ENCODE data around the gene TSC2. TPM values are rescaled to one million over a fixed set of nuclear protein-coding genes. Genes with fewer than 3 reads are reported as not detected.

The TSC2 gene
- total RNA-seq, 4 donors from 2014 or later = 103 to 193 (median 143) TPM

- TF ChIP-seq POLR2AphosphoS5 (IDR thresholded peaks at IDR 0.05) (no peak), EP300 (IDR thresholded peaks at IDR 0.05) (no peak), POLR2A (IDR thresholded peaks at IDR 0.05) (no peak), CTCF (IDR thresholded peaks at IDR 0.05) (no peak)
- Histone ChIP-seq H3K9me3 (no peaks in the 10 kb centered on the region), H3K27me3 (no peaks in the 10 kb centered on the region), H3K4me3 (no peak overlapping the region), H3K36me3 (peaks cover 84% of the 10 kb centered on the region), H3K4me1 (no peaks in the 10 kb centered on the region), H3K27ac (no peak overlapping the region)
- 80% methylated on average over 5 of the region's 18 CpGs for WGBS
- DNase-seq (ENCODE audit: low spot score in 2 of 2) = no peak
These were observed 13.2 kb downstream of the TSC2 start for GRCh38 chr16:2061023-2061422.

- no peaks in the 10 kb centered on the region for H3K4me1 ChIP-seq
- no peak overlapping the region for H3K4me3 ChIP-seq
- 92% methylated on average over 2 of the region's 13 CpGs for WGBS
- H3K27me3 ChIP-seq = no peaks in the 10 kb centered on the region
- DNase-seq (ENCODE audit: low spot score in 2 of 2) = no peak
- TF ChIP-seq POLR2AphosphoS5 (IDR thresholded peaks at IDR 0.05) = no peak
- no peak overlapping the region for H3K27ac ChIP-seq
- H3K36me3 ChIP-seq = peaks cover 83% of the 10 kb centered on the region
- H3K9me3 ChIP-seq = no peaks in the 10 kb centered on the region
These were observed 13.7 kb downstream of the TSC2 start for GRCh38 chr16:2061526-2061925.

GRCh38 chr16:2062801-2063200, 15.0 kb downstream of the TSC2 start:
- Histone ChIP-seq H3K27ac (no peak overlapping the region), H3K36me3 (peaks cover 77% of the 10 kb centered on the region), H3K4me1 (no peaks in the 10 kb centered on the region), H3K27me3 (no peaks in the 10 kb centered on the region), H3K9me3 (no peaks in the 10 kb centered on the region), H3K4me3 (no peak overlapping the region)
- WGBS = 90% methylated on average over 4 of the region's 28 CpGs
- DNase-seq (ENCODE audit: low spot score in 2 of 2) = no peak
- TF ChIP-seq POLR2AphosphoS5 (IDR thresholded peaks at IDR 0.05) (no peak), CTCF (IDR thresholded peaks at IDR 0.05) (no peak), EP300 (IDR thresholded peaks at IDR 0.05) (no peak), POLR2A (IDR thresholded peaks at IDR 0.05) (no peak)

GRCh38 chr16:2063861-2064260, 16.1 kb downstream of the TSC2 start:
- TF ChIP-seq CTCF (IDR thresholded peaks at IDR 0.05) = no peak
- TF ChIP-seq POLR2A (IDR thresholded peaks at IDR 0.05) = no peak
- TF ChIP-seq EP300 (IDR thresholded peaks at IDR 0.05) = no peak
- TF ChIP-seq POLR2AphosphoS5 (IDR thresholded peaks at IDR 0.05) = no peak
- Histone ChIP-seq H3K4me3 (no peak overlapping the region), H3K4me1 (no peaks in the 10 kb centered on the region), H3K9me3 (no peaks in the 10 kb centered on the region), H3K27ac (no peak overlapping the region), H3K36me3 (peaks cover 78% of the 10 kb centered on the region), H3K27me3 (no peaks in the 10 kb centered on the region)
- WGBS = 82% methylated on average over 9 of the region's 25 CpGs
- DNase-seq (ENCODE audit: low spot score in 2 of 2) = no peak

- no peak overlapping the region for H3K27ac ChIP-seq
- H3K36me3 ChIP-seq = peaks cover 82% of the 10 kb centered on the region
- H3K27me3 ChIP-seq = no peaks in the 10 kb centered on the region
- no peak overlapping the region for H3K4me3 ChIP-seq
- 95% methylated on average over 6 of the region's 16 CpGs for WGBS
- no peak for TF ChIP-seq EP300 (IDR thresholded peaks at IDR 0.05)
- TF ChIP-seq CTCF (IDR thresholded peaks at IDR 0.05) = no peak
- TF ChIP-seq POLR2AphosphoS5 (IDR thresholded peaks at IDR 0.05) = no peak
- TF ChIP-seq POLR2A (IDR thresholded peaks at IDR 0.05) = no peak
- no peak for DNase-seq (ENCODE audit: low spot score in 2 of 2)
- H3K4me1 ChIP-seq = no peaks in the 10 kb centered on the region
- H3K9me3 ChIP-seq = no peaks in the 10 kb centered on the region
These were observed 16.7 kb downstream of the TSC2 start for GRCh38 chr16:2064368-2064945.

- TF ChIP-seq CTCF (IDR thresholded peaks at IDR 0.05) = no peak
- TF ChIP-seq EP300 (IDR thresholded peaks at IDR 0.05) = no peak
- no peak for TF ChIP-seq POLR2A (IDR thresholded peaks at IDR 0.05)
- TF ChIP-seq POLR2AphosphoS5 (IDR thresholded peaks at IDR 0.05) = no peak
- no peak overlapping the region for H3K4me3 ChIP-seq
- no peak overlapping the region for H3K27ac ChIP-seq
- H3K27me3 ChIP-seq = no peaks in the 10 kb centered on the region
- peaks cover 85% of the 10 kb centered on the region for H3K36me3 ChIP-seq
- no peaks in the 10 kb centered on the region for H3K4me1 ChIP-seq
- H3K9me3 ChIP-seq = no peaks in the 10 kb centered on the region
- 93% methylated on average over 11 of the region's 11 CpGs for whole genome bisulfite sequencing
- DNase-seq (ENCODE audit: low spot score in 2 of 2) = no peak
These were observed 18.4 kb downstream of the TSC2 start for GRCh38 chr16:2066139-2066538.
